ENCODE data around the gene HIC2. TPM values are rescaled to one million over a fixed set of nuclear protein-coding genes. Genes with fewer than 3 reads are reported as not detected.

Gene HIC2
- total and polyA plus RNA-seq, 4 donors: 1.8 to 6.1 (median 2.9) TPM

- Histone ChIP-seq H3K4me3 (no peak overlapping the region), H3K4me1 (ENCODE audit: control insufficient read depth in 5 of 5, insufficient read depth in 5 of 5, low read length in 5 of 5) (peaks cover 0 to 10% (median 0%) of the 10 kb centered on the region in 5 donors), H3K27ac (ENCODE audit: low read depth in 1 of 2, low read length in 1 of 2) (no peak overlapping the region), H3K9ac (ENCODE audit: insufficient read depth in 1 of 2, low read length in 2 of 2) (no peak overlapping the region), H3K9me3 (ENCODE audit: control insufficient read depth in 4 of 4, insufficient read depth in 3 of 4, low read length in 3 of 4) (no peaks in the 10 kb centered on the region), H3K27me3 (ENCODE audit: control insufficient read depth in 3 of 3, insufficient read depth in 3 of 3, low read length in 2 of 3) (no peaks in the 10 kb centered on the region), H3K36me3 (ENCODE audit: control insufficient read depth in 4 of 4, insufficient read depth in 4 of 4, low read length in 4 of 4) (peaks cover 0 to 29% (median 2%) of the 10 kb centered on the region in 4 donors)
- TF ChIP-seq CTCF (IDR thresholded peaks at IDR 0.05; ENCODE audit: control extremely low read depth, extremely low read depth): no peak
- WGBS, 2 donors: 90 to 92% methylated on average over 23 of the region's 23 CpGs
- peak in 1 of 3 donors; percentile 7 for DNase-seq
- no peak for ATAC-seq (ENCODE audit: insufficient read depth, low FRiP score)
Observed at GRCh38 chr22:21448627-21449416, 31.7 kb downstream of the HIC2 start.

- Histone ChIP-seq H3K27me3 (ENCODE audit: control insufficient read depth in 3 of 3, insufficient read depth in 3 of 3, low read length in 2 of 3) (no peaks in the 10 kb centered on the region), H3K9ac (ENCODE audit: insufficient read depth in 1 of 2, low read length in 2 of 2) (no peak overlapping the region), H3K27ac (ENCODE audit: low read depth in 1 of 2, low read length in 1 of 2) (no peak overlapping the region), H3K4me3 (no peak overlapping the region), H3K9me3 (ENCODE audit: control insufficient read depth in 4 of 4, insufficient read depth in 3 of 4, low read length in 3 of 4) (no peaks in the 10 kb centered on the region), H3K4me1 (ENCODE audit: control insufficient read depth in 5 of 5, insufficient read depth in 5 of 5, low read length in 5 of 5) (peaks cover 0 to 10% (median 0%) of the 10 kb centered on the region in 5 donors), H3K36me3 (ENCODE audit: control insufficient read depth in 4 of 4, insufficient read depth in 4 of 4, low read length in 4 of 4) (peaks cover 0 to 23% (median 2%) of the 10 kb centered on the region in 4 donors)
- 93 to 97% methylated on average over 23 of the region's 23 CpGs for WGBS, 2 donors
- peak in 1 of 3 donors; percentile 7 for DNase-seq
- no peak for TF ChIP-seq CTCF (IDR thresholded peaks at IDR 0.05; ENCODE audit: control extremely low read depth, extremely low read depth)
- no peak for ATAC-seq (ENCODE audit: insufficient read depth, low FRiP score)
Observed at GRCh38 chr22:21449531-21450319, 32.6 kb downstream of the HIC2 start.

GRCh38 chr22:21450320-21450831 is 33.2 kb downstream of the HIC2 start:
- DNase-seq: peak in 1 of 3 donors; percentile 9
- no peak for ATAC-seq (ENCODE audit: insufficient read depth, low FRiP score)
- peaks cover 0 to 18% (median 2%) of the 10 kb centered on the region in 4 donors for H3K36me3 ChIP-seq (ENCODE audit: control insufficient read depth in 4 of 4, insufficient read depth in 4 of 4, low read length in 4 of 4)
- no peak overlapping the region for H3K9ac ChIP-seq (ENCODE audit: insufficient read depth in 1 of 2, low read length in 2 of 2)
- no peaks in the 10 kb centered on the region for H3K9me3 ChIP-seq (ENCODE audit: control insufficient read depth in 4 of 4, insufficient read depth in 3 of 4, low read length in 3 of 4)
- no peak overlapping the region for H3K27ac ChIP-seq (ENCODE audit: low read depth in 1 of 2, low read length in 1 of 2)
- TF ChIP-seq CTCF (IDR thresholded peaks at IDR 0.05; ENCODE audit: control extremely low read depth, extremely low read depth): no peak
- H3K27me3 ChIP-seq (ENCODE audit: control insufficient read depth in 3 of 3, insufficient read depth in 3 of 3, low read length in 2 of 3): no peaks in the 10 kb centered on the region
- WGBS, 2 donors: 92 to 93% methylated on average over 19 of the region's 19 CpGs
- H3K4me1 ChIP-seq (ENCODE audit: control insufficient read depth in 5 of 5, insufficient read depth in 5 of 5, low read length in 5 of 5): peaks cover 0 to 10% (median 0%) of the 10 kb centered on the region in 5 donors
- H3K4me3 ChIP-seq: no peak overlapping the region

Data from lung (tissue), 12 donors.